HEK293 (cell line): ENCODE measurements around the gene F10.

ENCODE experiments used
- CTCF ChIA-PET: fragments of 350-600 bp; formaldehyde crosslinking; extraction: SDS; loops from one replicate; lab custom pipeline; 2021; ENCODE audit warnings: antibody characterized with exemption; lab: Yijun Ruan, JAX
- POLR2A ChIA-PET: fragments of 300-600 bp; formaldehyde crosslinking; extraction: SDS; loops from one replicate; lab custom pipeline; 2020; ENCODE audit warnings: antibody characterized with exemption, inconsistent platforms; lab: Yijun Ruan, JAX
- H3K27ac ChIP-seq: fragments of 200-500 bp; sonication (Bioruptor generic); 2 replicates; pipeline ENCODE4 v1.5.1; 2014; ENCODE audit warnings: low read depth, low read length, control low read depth, inconsistent platforms; ENCODE audit errors: extremely low read depth
- H3K36me3 ChIP-seq, 2 experiments: fragments of 200-500 bp in 1 of 2; sonication (Bioruptor generic) in 1 of 2; 1 replicate in 1 of 2; 2 replicates in 1 of 2; pipeline ENCODE4 v1.5.1; 2014 to 2017; ENCODE audit warnings: inconsistent platforms in 2 of 2, low read length in 2 of 2; ENCODE audit not compliant: control insufficient read depth in 2 of 2, insufficient read depth in 1 of 2
- H3K4me1 ChIP-seq: fragments of 200-500 bp; sonication (Bioruptor generic); 2 replicates; pipeline ENCODE4 v1.5.1; 2014; ENCODE audit warnings: mild to moderate bottlenecking, low read length, inconsistent platforms; ENCODE audit not compliant: control insufficient read depth, insufficient read depth
- H3K4me3 ChIP-seq: 2 replicates; pipeline ENCODE4 v1.5.1; 2011; ENCODE audit warnings: low read depth, mild to moderate bottlenecking, control low read depth, low read length, moderate library complexity
- H3K9me3 ChIP-seq: fragments of 200-500 bp; sonication (Bioruptor generic); 2 replicates; pipeline ENCODE4 v1.5.1; 2014; ENCODE audit warnings: low read depth, low read length, inconsistent platforms; ENCODE audit not compliant: control insufficient read depth, insufficient read depth
- GLIS2 ChIP-seq: fragments of 450-650 bp; formaldehyde crosslinking; IDR thresholded peaks from 2 replicates; pipeline ENCODE4 v1.5.1; 2016; ENCODE audit warnings: missing biosample characterization, missing genetic modification characterization
- HOXD13 ChIP-seq: sonication (generic); formaldehyde crosslinking; IDR thresholded peaks from 2 replicates; pipeline ENCODE4 v1.8.0; 2022; ENCODE audit warnings: missing genetic modification reagents, borderline replicate concordance
- ZFP41 ChIP-seq: fragments of 450-650 bp; formaldehyde crosslinking; IDR thresholded peaks from 2 replicates; pipeline ENCODE4 v1.5.1; 2016; ENCODE audit warnings: missing biosample characterization, missing genetic modification characterization, borderline replicate concordance
- ZNF10 ChIP-seq: fragments of 450-650 bp; formaldehyde crosslinking; IDR thresholded peaks from 2 replicates; pipeline ENCODE4 v1.5.1; 2017; ENCODE audit warnings: missing biosample characterization, missing genetic modification characterization
- ZNF112 ChIP-seq: fragments of 450-650 bp; formaldehyde crosslinking; IDR thresholded peaks from 2 replicates; pipeline ENCODE4 v1.5.0; 2017; ENCODE audit warnings: missing biosample characterization, missing genetic modification characterization
- ZNF155 ChIP-seq: fragments of 450-650 bp; formaldehyde crosslinking; IDR thresholded peaks from 2 replicates; pipeline ENCODE4 v1.5.1; 2016; ENCODE audit warnings: missing biosample characterization, missing genetic modification characterization
- ZNF16 ChIP-seq: fragments of 450-650 bp; formaldehyde crosslinking; IDR thresholded peaks from 2 replicates; pipeline ENCODE4 v1.5.1; 2016; ENCODE audit warnings: low read depth, missing biosample characterization, missing genetic modification characterization
- ZNF214 ChIP-seq: fragments of 450-650 bp; formaldehyde crosslinking; IDR thresholded peaks from 2 replicates; pipeline ENCODE4 v1.5.1; 2017; ENCODE audit warnings: missing biosample characterization, mild to moderate bottlenecking, missing genetic modification characterization, borderline replicate concordance
- ZNF510 ChIP-seq: fragments of 450-650 bp; formaldehyde crosslinking; IDR thresholded peaks from 2 replicates; pipeline ENCODE4 v1.5.1; 2018; ENCODE audit warnings: mild to moderate bottlenecking, missing genetic modification characterization, missing biosample characterization; ENCODE audit not compliant: insufficient replicate concordance
- ZNF560 ChIP-seq: fragments of 450-650 bp; formaldehyde crosslinking; IDR thresholded peaks from 2 replicates; pipeline ENCODE4 v1.5.1; 2017; ENCODE audit warnings: missing biosample characterization, missing genetic modification characterization, borderline replicate concordance
- ZNF561 ChIP-seq: fragments of 450-650 bp; IDR thresholded peaks from 2 replicates; pipeline ENCODE4 v1.5.1; 2018; ENCODE audit warnings: missing biosample characterization, missing genetic modification characterization, borderline replicate concordance
- ZSCAN16 ChIP-seq: fragments of 450-650 bp; formaldehyde crosslinking; IDR thresholded peaks from 2 replicates; pipeline ENCODE4 v1.5.1; 2016; ENCODE audit warnings: missing biosample characterization, missing genetic modification characterization
- TF ChIP-seq, protein P1 (sequence below): fragments of 450-650 bp; formaldehyde crosslinking; IDR thresholded peaks from 2 replicates; pipeline ENCODE4 v1.5.1; 2016; ENCODE audit warnings: missing biosample characterization, missing genetic modification characterization, low read depth
- TF ChIP-seq, protein P2 (sequence below): fragments of 450-650 bp; formaldehyde crosslinking; IDR thresholded peaks from 2 replicates; pipeline ENCODE4 v1.5.1; 2016; ENCODE audit warnings: missing biosample characterization, missing genetic modification characterization
- TF ChIP-seq, protein P3 (sequence below): fragments of 450-650 bp; formaldehyde crosslinking; IDR thresholded peaks from 2 replicates; pipeline ENCODE4 v1.5.1; 2016; ENCODE audit warnings: missing biosample characterization, missing genetic modification characterization
- TF ChIP-seq, protein P4 (sequence below): fragments of 450-650 bp; formaldehyde crosslinking; IDR thresholded peaks from 2 replicates; pipeline ENCODE4 v1.5.1; 2016; ENCODE audit warnings: missing biosample characterization, missing genetic modification characterization
- TF ChIP-seq, protein P5 (sequence below): fragments of 450-650 bp; formaldehyde crosslinking; IDR thresholded peaks from 2 replicates; pipeline ENCODE4 v1.5.1; 2017; ENCODE audit warnings: missing biosample characterization, missing genetic modification characterization
- TF ChIP-seq, protein P6 (sequence below): fragments of 450-650 bp; formaldehyde crosslinking; IDR thresholded peaks from 2 replicates; pipeline ENCODE4 v1.5.1; 2016; ENCODE audit warnings: missing biosample characterization, missing genetic modification characterization

F10 gene

DNA sequence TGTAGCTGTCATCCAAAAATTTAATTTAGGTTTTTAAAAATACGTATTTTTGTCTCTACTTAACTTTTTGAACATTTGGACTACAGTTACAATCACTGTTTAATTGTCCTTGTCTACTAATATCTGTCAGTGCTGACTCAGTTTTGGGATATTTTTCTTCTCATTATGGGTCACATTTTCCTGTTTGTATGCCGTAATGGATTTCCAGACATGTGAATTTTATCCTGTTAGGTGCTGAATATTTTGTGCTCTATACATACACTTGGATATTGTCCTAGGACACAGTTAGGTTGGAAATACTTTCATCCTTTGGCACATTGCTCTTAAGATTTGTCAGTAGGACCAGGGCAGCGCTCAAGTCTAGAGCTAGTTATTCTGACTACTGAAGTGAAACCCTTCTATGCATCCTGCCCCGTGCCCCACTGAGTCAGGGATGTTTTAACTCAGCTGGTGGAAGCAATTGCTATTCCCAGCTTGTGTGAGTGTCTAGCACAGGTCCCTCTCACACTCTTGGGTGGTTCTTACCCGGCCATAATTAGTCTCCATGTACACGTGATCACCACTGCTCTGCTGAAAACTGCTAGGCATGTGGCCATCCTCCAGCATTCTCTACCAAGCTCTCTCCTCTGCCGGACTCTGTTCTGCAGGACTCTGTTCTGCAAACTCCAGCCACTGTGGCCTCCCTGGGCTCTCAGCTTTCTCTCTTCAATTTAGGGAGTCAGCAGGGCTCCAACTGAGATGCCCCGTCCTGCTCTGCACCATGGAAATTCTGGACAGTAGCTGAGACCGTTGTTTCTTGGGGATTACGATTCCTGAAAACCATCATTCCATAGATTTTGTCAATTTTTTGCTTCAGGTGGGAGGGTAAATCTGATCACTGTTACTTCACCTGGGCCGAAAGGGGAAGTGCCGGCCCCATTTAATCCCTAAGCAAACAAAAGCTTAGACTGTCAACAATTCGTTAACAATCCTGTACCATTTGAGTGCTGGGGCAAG lies 47.0 kb downstream of the F10 start (continued):
- TF ChIP-seq, protein P1, sequence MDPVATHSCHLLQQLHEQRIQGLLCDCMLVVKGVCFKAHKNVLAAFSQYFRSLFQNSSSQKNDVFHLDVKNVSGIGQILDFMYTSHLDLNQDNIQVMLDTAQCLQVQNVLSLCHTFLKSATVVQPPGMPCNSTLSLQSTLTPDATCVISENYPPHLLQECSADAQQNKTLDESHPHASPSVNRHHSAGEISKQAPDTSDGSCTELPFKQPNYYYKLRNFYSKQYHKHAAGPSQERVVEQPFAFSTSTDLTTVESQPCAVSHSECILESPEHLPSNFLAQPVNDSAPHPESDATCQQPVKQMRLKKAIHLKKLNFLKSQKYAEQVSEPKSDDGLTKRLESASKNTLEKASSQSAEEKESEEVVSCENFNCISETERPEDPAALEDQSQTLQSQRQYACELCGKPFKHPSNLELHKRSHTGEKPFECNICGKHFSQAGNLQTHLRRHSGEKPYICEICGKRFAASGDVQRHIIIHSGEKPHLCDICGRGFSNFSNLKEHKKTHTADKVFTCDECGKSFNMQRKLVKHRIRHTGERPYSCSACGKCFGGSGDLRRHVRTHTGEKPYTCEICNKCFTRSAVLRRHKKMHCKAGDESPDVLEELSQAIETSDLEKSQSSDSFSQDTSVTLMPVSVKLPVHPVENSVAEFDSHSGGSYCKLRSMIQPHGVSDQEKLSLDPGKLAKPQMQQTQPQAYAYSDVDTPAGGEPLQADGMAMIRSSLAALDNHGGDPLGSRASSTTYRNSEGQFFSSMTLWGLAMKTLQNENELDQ = no peak
- no peak for TF ChIP-seq HOXD13 (CRISPR knock-in tag)
- TF ChIP-seq ZNF214 (tag by site-specific recombination) = no peak
- TF ChIP-seq ZNF16 (tag by site-specific recombination) = no peak
- TF ChIP-seq ZNF560 (tag by site-specific recombination) = no peak
- TF ChIP-seq, protein P2, sequence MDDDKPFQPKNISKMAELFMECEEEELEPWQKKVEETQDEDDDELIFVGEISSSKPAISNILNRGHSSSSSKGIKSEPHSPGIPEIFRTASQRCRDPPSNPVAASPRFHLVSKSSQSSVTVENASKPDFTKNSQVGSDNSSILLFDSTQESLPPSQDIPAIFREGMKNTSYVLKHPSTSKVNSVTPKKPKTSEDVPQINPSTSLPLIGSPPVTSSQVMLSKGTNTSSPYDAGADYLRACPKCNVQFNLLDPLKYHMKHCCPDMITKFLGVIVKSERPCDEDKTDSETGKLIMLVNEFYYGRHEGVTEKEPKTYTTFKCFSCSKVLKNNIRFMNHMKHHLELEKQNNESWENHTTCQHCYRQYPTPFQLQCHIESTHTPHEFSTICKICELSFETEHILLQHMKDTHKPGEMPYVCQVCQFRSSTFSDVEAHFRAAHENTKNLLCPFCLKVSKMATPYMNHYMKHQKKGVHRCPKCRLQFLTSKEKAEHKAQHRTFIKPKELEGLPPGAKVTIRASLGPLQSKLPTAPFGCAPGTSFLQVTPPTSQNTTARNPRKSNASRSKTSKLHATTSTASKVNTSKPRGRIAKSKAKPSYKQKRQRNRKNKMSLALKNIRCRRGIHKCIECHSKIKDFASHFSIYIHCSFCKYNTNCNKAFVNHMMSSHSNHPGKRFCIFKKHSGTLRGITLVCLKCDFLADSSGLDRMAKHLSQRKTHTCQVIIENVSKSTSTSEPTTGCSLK (tag by site-specific recombination) = no peak

DNA sequence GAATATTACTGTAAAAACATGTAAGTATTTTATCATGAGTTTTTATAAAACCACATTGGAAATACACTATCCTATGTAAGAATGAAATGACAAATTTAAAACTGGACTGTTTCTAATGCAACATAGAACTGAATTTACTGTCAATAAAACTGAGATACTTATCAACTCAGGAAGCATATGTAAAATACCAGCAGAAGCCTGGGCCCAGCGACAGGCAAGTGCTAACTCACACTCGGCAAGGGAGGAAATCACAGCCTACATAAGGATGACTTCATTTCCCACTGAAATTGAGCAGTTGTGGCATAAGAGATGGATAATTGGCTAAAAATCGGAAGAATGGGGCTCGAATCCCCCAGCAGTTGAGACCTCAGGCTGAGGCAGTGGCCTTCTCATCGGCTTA lies 47.9 kb downstream of the F10 start:
- Histone ChIP-seq H3K36me3 (peaks cover 0 to 52% of the 10 kb centered on the region in 2 experiments; a peak in 2 of 3 replicates), H3K4me3 (no peak overlapping the region), H3K9me3 (no peaks in the 10 kb centered on the region), H3K27ac (no peak overlapping the region), H3K4me1 (no peaks in the 10 kb centered on the region)
- POLR2A ChIA-PET = no interaction called here
- CTCF ChIA-PET = no interaction called here
- TF ChIP-seq GLIS2 (tag by site-specific recombination) (no peak), ZNF561 (tag by site-specific recombination) (no peak), ZNF155 (tag by site-specific recombination) (no peak), ZNF10 (tag by site-specific recombination) (no peak), ZSCAN16 (tag by site-specific recombination) (no peak), ZNF510 (no peak), ZNF112 (tag by site-specific recombination) (no peak), ZFP41 (tag by site-specific recombination) (no peak)
- TF ChIP-seq, protein P3, sequence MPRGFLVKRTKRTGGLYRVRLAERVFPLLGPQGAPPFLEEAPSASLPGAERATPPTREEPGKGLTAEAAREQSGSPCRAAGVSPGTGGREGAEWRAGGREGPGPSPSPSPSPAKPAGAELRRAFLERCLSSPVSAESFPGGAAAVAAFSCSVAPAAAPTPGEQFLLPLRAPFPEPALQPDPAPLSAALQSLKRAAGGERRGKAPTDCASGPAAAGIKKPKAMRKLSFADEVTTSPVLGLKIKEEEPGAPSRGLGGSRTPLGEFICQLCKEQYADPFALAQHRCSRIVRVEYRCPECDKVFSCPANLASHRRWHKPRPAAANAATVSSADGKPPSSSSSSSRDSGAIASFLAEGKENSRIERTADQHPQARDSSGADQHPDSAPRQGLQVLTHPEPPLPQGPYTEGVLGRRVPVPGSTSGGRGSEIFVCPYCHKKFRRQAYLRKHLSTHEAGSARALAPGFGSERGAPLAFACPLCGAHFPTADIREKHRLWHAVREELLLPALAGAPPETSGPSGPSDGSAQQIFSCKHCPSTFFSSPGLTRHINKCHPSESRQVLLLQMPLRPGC (tag by site-specific recombination) = no peak
- TF ChIP-seq, protein P4, sequence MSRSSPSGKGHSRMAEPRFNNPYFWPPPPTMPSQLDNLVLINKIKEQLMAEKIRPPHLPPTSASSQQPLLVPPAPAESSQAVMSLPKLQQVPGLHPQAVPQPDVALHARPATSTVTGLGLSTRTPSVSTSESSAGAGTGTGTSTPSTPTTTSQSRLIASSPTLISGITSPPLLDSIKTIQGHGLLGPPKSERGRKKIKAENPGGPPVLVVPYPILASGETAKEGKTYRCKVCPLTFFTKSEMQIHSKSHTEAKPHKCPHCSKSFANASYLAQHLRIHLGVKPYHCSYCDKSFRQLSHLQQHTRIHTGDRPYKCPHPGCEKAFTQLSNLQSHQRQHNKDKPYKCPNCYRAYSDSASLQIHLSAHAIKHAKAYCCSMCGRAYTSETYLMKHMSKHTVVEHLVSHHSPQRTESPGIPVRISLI (tag by site-specific recombination) = no peak
- TF ChIP-seq, protein P5, sequence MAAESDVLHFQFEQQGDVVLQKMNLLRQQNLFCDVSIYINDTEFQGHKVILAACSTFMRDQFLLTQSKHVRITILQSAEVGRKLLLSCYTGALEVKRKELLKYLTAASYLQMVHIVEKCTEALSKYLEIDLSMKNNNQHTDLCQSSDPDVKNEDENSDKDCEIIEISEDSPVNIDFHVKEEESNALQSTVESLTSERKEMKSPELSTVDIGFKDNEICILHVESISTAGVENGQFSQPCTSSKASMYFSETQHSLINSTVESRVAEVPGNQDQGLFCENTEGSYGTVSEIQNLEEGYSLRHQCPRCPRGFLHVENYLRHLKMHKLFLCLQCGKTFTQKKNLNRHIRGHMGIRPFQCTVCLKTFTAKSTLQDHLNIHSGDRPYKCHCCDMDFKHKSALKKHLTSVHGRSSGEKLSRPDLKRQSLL (tag by site-specific recombination) = no peak
- TF ChIP-seq, protein P6, sequence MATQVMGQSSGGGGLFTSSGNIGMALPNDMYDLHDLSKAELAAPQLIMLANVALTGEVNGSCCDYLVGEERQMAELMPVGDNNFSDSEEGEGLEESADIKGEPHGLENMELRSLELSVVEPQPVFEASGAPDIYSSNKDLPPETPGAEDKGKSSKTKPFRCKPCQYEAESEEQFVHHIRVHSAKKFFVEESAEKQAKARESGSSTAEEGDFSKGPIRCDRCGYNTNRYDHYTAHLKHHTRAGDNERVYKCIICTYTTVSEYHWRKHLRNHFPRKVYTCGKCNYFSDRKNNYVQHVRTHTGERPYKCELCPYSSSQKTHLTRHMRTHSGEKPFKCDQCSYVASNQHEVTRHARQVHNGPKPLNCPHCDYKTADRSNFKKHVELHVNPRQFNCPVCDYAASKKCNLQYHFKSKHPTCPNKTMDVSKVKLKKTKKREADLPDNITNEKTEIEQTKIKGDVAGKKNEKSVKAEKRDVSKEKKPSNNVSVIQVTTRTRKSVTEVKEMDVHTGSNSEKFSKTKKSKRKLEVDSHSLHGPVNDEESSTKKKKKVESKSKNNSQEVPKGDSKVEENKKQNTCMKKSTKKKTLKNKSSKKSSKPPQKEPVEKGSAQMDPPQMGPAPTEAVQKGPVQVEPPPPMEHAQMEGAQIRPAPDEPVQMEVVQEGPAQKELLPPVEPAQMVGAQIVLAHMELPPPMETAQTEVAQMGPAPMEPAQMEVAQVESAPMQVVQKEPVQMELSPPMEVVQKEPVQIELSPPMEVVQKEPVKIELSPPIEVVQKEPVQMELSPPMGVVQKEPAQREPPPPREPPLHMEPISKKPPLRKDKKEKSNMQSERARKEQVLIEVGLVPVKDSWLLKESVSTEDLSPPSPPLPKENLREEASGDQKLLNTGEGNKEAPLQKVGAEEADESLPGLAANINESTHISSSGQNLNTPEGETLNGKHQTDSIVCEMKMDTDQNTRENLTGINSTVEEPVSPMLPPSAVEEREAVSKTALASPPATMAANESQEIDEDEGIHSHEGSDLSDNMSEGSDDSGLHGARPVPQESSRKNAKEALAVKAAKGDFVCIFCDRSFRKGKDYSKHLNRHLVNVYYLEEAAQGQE (tag by site-specific recombination) = no peak
- TF ChIP-seq, all 188 proteins: peak for 0
